ENCODE data around the gene RPL35.

GRCh38 chr9:124908098-124908497 lies 46.3 kb upstream of the RPL35 start:
- TF ChIP-seq, protein P1, sequence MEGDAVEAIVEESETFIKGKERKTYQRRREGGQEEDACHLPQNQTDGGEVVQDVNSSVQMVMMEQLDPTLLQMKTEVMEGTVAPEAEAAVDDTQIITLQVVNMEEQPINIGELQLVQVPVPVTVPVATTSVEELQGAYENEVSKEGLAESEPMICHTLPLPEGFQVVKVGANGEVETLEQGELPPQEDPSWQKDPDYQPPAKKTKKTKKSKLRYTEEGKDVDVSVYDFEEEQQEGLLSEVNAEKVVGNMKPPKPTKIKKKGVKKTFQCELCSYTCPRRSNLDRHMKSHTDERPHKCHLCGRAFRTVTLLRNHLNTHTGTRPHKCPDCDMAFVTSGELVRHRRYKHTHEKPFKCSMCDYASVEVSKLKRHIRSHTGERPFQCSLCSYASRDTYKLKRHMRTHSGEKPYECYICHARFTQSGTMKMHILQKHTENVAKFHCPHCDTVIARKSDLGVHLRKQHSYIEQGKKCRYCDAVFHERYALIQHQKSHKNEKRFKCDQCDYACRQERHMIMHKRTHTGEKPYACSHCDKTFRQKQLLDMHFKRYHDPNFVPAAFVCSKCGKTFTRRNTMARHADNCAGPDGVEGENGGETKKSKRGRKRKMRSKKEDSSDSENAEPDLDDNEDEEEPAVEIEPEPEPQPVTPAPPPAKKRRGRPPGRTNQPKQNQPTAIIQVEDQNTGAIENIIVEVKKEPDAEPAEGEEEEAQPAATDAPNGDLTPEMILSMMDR (conservative IDR thresholded peaks at IDR 0.05; ENCODE audit: low read depth in 2 of 2), result no peak
- TF ChIP-seq EZH2 (IDR thresholded peaks at IDR 0.05; ENCODE audit: low read depth, unreplicated experiment) (no peak), REST (IDR thresholded peaks at IDR 0.05; ENCODE audit: unreplicated experiment) (no peak)

Measured in GM23338 (cell line).